Measurements from ENCODE around the gene APOA4.

APOA4 gene

GRCh38 chr11:116857936-116858335 lies 34.8 kb upstream of the APOA4 start:
- DNase-seq (ENCODE audit: extremely low read depth, low read depth) = no peak
- TF ChIP-seq CTCF (IDR thresholded peaks at IDR 0.05; ENCODE audit: low read depth, low read length) = no peak

- no peak for TF ChIP-seq CTCF (IDR thresholded peaks at IDR 0.05; ENCODE audit: low read depth, low read length)
- no peak for DNase-seq (ENCODE audit: extremely low read depth, low read depth)
Measured at GRCh38 chr11:116857316-116857715, 34.2 kb upstream of the APOA4 start.

- no peak for TF ChIP-seq CTCF (IDR thresholded peaks at IDR 0.05; ENCODE audit: low read depth, low read length)
- no peak for DNase-seq (ENCODE audit: extremely low read depth, low read depth)
Measured at GRCh38 chr11:116856423-116856822, 33.3 kb upstream of the APOA4 start.

- TF ChIP-seq CTCF (IDR thresholded peaks at IDR 0.05; ENCODE audit: low read depth, low read length) = no peak
- DNase-seq (ENCODE audit: extremely low read depth, low read depth) = no peak
Measured at GRCh38 chr11:116855413-116855812, 32.3 kb upstream of the APOA4 start.

GRCh38 chr11:116853461-116854073 lies 30.5 kb upstream of the APOA4 start:
- no peak for DNase-seq (ENCODE audit: extremely low read depth, low read depth)
- TF ChIP-seq CTCF (IDR thresholded peaks at IDR 0.05; ENCODE audit: low read depth, low read length) = no peak

- TF ChIP-seq CTCF (IDR thresholded peaks at IDR 0.05; ENCODE audit: low read depth, low read length) = no peak
- no peak for DNase-seq (ENCODE audit: extremely low read depth, low read depth)
Measured at GRCh38 chr11:116852261-116853031, 29.3 kb upstream of the APOA4 start.

- no peak for DNase-seq (ENCODE audit: extremely low read depth, low read depth)
- TF ChIP-seq CTCF (IDR thresholded peaks at IDR 0.05; ENCODE audit: low read depth, low read length) = no peak
Measured at GRCh38 chr11:116851626-116852025, 28.5 kb upstream of the APOA4 start.
